Transverse colon (tissue), 4 donors: ENCODE measurements around the gene IBA57.

Experiments
- CTCF ChIP-seq, 5 experiments: fragments of 200-600 bp in 3 of 5; fragments of 450-650 bp in 2 of 5; sonication (generic) in 3 of 5; IDR thresholded peaks; 1 replicate in 2 of 5; 2 replicates in 3 of 5; pipeline ENCODE4 v1.5.1; 2016 to 2017; ENCODE audit warnings: antibody characterized with exemption in 5 of 5, inconsistent platforms in 3 of 5, mild to moderate bottlenecking in 2 of 5, moderate library complexity in 1 of 5
- EP300 ChIP-seq: sonication (generic); formaldehyde crosslinking; IDR thresholded peaks from one replicate; pipeline ENCODE4 v1.6.1; 2017; ENCODE audit warnings: antibody characterized with exemption, low read depth
- POLR2A ChIP-seq: fragments of 450-650 bp; IDR thresholded peaks from one replicate; pipeline ENCODE4 v1.6.1; 2016; ENCODE audit warnings: antibody characterized with exemption, mild to moderate bottlenecking, moderate library complexity
- POLR2AphosphoS5 ChIP-seq, 3 donors: sonication (generic); formaldehyde crosslinking; IDR thresholded peaks; one replicate each; pipeline ENCODE4 v1.6.1; 2016; ENCODE audit warnings: antibody characterized with exemption in 3 of 3

GRCh38 chr1:228154021-228154669 is 11.5 kb upstream of the IBA57 start:
- TF ChIP-seq POLR2A (no peak), POLR2AphosphoS5 (IDR thresholded peaks at IDR 0.05) (no peak), EP300 (no peak), CTCF (IDR thresholded peaks at IDR 0.05) (no peak)
